Kidney (tissue), 14 donors: ENCODE measurements around the gene ROPN1B. TPM values are rescaled to one million over a fixed set of nuclear protein-coding genes. Genes with fewer than 3 reads are reported as not detected.
A peak's percentile ranks its signal among the peaks of the same experiment; 100 is the strongest.

Source experiments
- DNase-seq, 5 donors: peaks; one replicate each; pipeline ENCODE4 v3.0.0-alpha.2; 2013 to 2020
- FAIRE-seq: peaks from 2 replicates; lab custom pipeline; 2012; peaks lifted over from hg19 to GRCh38; lab: Jason Lieb, UNC
- H3K27ac ChIP-seq, 2 donors: one replicate each; pipeline ENCODE4 v1.7.0; 2013; ENCODE audit warnings: low read depth in 2 of 2, low read length in 2 of 2, inconsistent platforms in 1 of 2
- H3K27me3 ChIP-seq: one replicate; pipeline ENCODE4 v1.7.1; 2013; ENCODE audit warnings: low read length, inconsistent platforms; ENCODE audit not compliant: control insufficient read depth, insufficient read depth
- H3K36me3 ChIP-seq, 3 donors: one replicate each; pipeline versions ENCODE4 v1.7.0 to v1.7.1; 2013; ENCODE audit warnings: low read length in 3 of 3, control low read depth in 1 of 3, inconsistent platforms in 1 of 3; ENCODE audit not compliant: insufficient read depth in 3 of 3, control insufficient read depth in 2 of 3
- H3K4me1 ChIP-seq, 3 donors: one replicate each; pipeline versions ENCODE4 v1.7.0 to v1.7.1; 2013; ENCODE audit warnings: low read length in 3 of 3, inconsistent platforms in 1 of 3, low read depth in 1 of 3; ENCODE audit not compliant: control insufficient read depth in 2 of 3, insufficient read depth in 2 of 3
- H3K4me3 ChIP-seq, 3 donors: one replicate each; pipeline versions ENCODE4 v1.7.0 to v1.8.1; 2013; ENCODE audit warnings: low read length in 3 of 3, control low read depth in 1 of 3, inconsistent platforms in 1 of 3
- H3K9ac ChIP-seq, 3 donors: one replicate each; pipeline versions ENCODE4 v1.7.0 to v1.7.1; 2013; ENCODE audit warnings: low read length in 3 of 3, control low read depth in 1 of 3, inconsistent platforms in 1 of 3
- H3K9me3 ChIP-seq, 3 donors: one replicate each; pipeline versions ENCODE4 v1.7.0 to v1.7.1; 2013; ENCODE audit warnings: low read length in 3 of 3, control low read depth in 1 of 3, inconsistent platforms in 1 of 3; ENCODE audit not compliant: control insufficient read depth in 2 of 3, insufficient read depth in 1 of 3
- intact Hi-C: fragments of 100-400 bp; cut with DNase I; formaldehyde crosslinking; loops from one replicate; pipeline ENCODE4 v1.11.1; 2022
- polyA plus RNA-seq: library from polyadenylated mRNA; stranded (reverse); fragments of 350-450 nt; fragmentation: Illumina TruSeq; extraction: RNeasy Lipid Tissue Mini Kit (QIAGEN cat#74804); gene quantifications from one replicate; pipeline ENCODE4 v1.2.3, GENCODE V29; 2014; ENCODE audit warnings: low read depth, low replicate concordance; ENCODE audit not compliant: insufficient read depth
- total RNA-seq: library from RNA; stranded (reverse); fragmentation: NEBNext Ultra II Directional; extraction: Animal tissue kit (Norgen Biotek cat#: 25700); gene quantifications from one replicate; pipeline ENCODE4 v1.2.1, GENCODE V29; 2021
- TF ChIP-seq, protein P1 (sequence below): IDR thresholded peaks from 3 replicates; pipeline ENCODE4 v1.5.1; 2012; ENCODE audit warnings: mild to moderate bottlenecking, moderate library complexity, borderline replicate concordance; ENCODE audit not compliant: insufficient read depth; ENCODE audit errors: extremely low read depth
- donor health status: control.
- donor health status: control.
- donor health status: control.
- donor health status: control.
- donor health status: control.
- donor health status: DM: yes; HTN: yes; CAD: no.
- donor health status: Normal renal cell carcinoma (clear cell type).

Gene ROPN1B
- total and polyA plus RNA-seq, 2 donors from 2014 or later: not detected

DNA sequence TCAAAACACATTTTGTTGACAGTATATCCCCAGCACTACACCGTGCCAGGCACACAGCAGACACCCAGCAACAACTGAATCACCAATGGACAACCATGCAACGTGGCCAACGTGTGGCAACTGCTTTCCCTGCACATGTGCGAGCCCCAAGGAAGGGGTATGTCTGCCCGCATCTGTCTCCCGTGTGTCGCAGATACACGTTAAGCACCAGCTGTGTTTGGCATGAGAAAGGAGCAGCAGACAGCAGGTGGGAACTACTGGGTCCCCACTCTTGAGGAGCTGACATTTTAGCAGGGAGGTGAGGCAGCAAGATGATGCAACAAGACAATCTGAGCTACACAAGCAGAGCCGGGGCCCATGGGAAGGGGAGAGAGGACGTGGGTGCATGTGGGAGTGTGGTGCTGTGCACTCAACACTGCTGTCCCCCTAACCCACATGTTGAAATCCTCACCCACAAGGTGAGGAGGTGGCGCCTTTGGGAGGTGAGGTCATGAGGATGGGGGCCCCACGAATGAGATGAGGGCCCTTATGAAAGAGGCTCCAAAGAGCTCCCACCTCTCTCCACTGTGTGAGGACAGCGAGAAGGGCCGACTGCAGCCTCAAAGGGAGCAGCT, 56.2 kb downstream of the ROPN1B start:
- H3K4me3 ChIP-seq: no peak overlapping the region
- TF ChIP-seq, protein P1, sequence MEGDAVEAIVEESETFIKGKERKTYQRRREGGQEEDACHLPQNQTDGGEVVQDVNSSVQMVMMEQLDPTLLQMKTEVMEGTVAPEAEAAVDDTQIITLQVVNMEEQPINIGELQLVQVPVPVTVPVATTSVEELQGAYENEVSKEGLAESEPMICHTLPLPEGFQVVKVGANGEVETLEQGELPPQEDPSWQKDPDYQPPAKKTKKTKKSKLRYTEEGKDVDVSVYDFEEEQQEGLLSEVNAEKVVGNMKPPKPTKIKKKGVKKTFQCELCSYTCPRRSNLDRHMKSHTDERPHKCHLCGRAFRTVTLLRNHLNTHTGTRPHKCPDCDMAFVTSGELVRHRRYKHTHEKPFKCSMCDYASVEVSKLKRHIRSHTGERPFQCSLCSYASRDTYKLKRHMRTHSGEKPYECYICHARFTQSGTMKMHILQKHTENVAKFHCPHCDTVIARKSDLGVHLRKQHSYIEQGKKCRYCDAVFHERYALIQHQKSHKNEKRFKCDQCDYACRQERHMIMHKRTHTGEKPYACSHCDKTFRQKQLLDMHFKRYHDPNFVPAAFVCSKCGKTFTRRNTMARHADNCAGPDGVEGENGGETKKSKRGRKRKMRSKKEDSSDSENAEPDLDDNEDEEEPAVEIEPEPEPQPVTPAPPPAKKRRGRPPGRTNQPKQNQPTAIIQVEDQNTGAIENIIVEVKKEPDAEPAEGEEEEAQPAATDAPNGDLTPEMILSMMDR: no peak
- DNase-seq (peak in 1 of 5 donors; percentile 3), FAIRE-seq (no peak)
- no peaks in the 10 kb centered on the region for H3K4me1 ChIP-seq
- no peaks in the 10 kb centered on the region for H3K27me3 ChIP-seq
- peaks cover 0 to 4% (median 0%) of the 10 kb centered on the region in 3 donors for H3K9me3 ChIP-seq
- H3K27ac ChIP-seq: no peak overlapping the region
- no peak overlapping the region for H3K9ac ChIP-seq
- intact Hi-C loops: no loop called here
- peaks cover 0 to 6% (median 0%) of the 10 kb centered on the region in 3 donors for H3K36me3 ChIP-seq

DNA sequence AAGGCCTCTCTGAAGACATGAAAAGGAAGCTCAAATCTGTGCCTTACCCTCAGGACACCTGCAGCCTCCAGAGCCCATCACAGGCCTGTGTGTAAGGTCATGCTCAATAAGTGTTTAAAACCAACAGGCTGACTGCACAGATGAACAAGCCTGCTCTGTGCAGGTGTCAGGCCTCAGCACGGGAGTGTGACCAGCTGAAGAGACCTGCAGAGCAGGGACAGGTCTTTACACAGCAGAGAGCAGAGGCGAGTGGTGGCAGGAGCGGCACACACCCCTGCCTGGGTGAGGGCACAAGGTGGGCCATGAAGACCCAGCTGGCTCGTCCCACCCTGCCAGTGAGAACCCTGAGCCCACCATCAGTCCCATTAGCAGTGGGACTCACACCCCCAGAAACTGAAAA, 56.9 kb downstream of the ROPN1B start:
- no peak overlapping the region for H3K9ac ChIP-seq
- intact Hi-C loops: no loop called here

DNA sequence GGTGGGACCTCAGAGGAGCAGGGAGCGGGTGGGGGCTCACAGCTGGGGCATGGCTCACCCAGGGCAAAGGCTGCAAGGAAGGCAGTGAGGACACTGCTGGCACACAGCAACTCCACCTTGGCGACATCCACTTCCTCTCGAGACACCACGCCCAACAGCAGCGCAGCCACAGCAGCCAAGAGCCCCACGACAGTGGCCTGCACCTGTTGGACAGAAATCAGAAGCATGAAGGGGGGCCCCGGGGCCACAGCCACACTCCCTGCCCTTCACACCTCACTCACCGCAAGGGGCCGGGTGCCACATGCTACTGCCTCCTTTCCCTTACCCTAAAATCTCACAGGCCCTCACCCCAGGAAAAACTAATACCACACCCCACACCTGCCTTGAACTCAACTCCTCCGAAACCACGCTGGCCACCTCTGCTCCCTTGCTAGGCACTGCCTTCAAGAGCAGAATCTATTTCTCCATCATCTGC, 57.3 kb downstream of the ROPN1B start:
- peak in 1 of 5 donors; percentile 1 for DNase-seq
- TF ChIP-seq, protein P1: no peak
- FAIRE-seq: no peak
- intact Hi-C loops: no loop called here
- H3K36me3 ChIP-seq: peaks cover 0 to 6% (median 0%) of the 10 kb centered on the region in 3 donors
- no peak overlapping the region for H3K27ac ChIP-seq
- H3K27me3 ChIP-seq: no peaks in the 10 kb centered on the region
- H3K9ac ChIP-seq: no peak overlapping the region
- peaks cover 0 to 4% (median 0%) of the 10 kb centered on the region in 3 donors for H3K9me3 ChIP-seq
- H3K4me1 ChIP-seq: no peaks in the 10 kb centered on the region
- H3K4me3 ChIP-seq: no peak overlapping the region

More for the DNA sequence above, 56.9 kb downstream of the ROPN1B start:
- Histone ChIP-seq H3K27ac (no peak overlapping the region), H3K4me3 (no peak overlapping the region), H3K9me3 (peaks cover 0 to 4% (median 0%) of the 10 kb centered on the region in 3 donors), H3K4me1 (no peaks in the 10 kb centered on the region), H3K36me3 (peaks cover 0 to 6% (median 0%) of the 10 kb centered on the region in 3 donors), H3K27me3 (no peaks in the 10 kb centered on the region)
- FAIRE-seq (no peak), DNase-seq (no peak)
- TF ChIP-seq, protein P1: no peak
